Endothelial cell of umbilical vein (primary cell): ENCODE data around the gene NRDC. TPM values are rescaled to one million over a fixed set of nuclear protein-coding genes. Genes with fewer than 3 reads are reported as not detected.

Experiments used
- BruUV-seq: library from RNA; stranded (reverse); fragments of 400-500 nt; replicated peaks from 2 replicates; lab custom pipeline; 2021; lab: Mats Ljungman, UMichigan
- CTCF ChIA-PET: fragments of 300-600, 350-600 bp; sonication (Branson Sonifier 250); formaldehyde crosslinking; loops from one replicate; lab custom pipeline; 2021; ENCODE audit warnings: antibody characterized with exemption, inconsistent platforms; lab: Charles Lee
- POLR2A ChIA-PET: fragments of 300-600, 350-600 bp; sonication (Branson Sonifier 250); formaldehyde crosslinking; loops from one replicate; lab custom pipeline; 2021; ENCODE audit warnings: antibody characterized with exemption, inconsistent platforms; lab: Charles Lee
- DNase-seq: peaks from one replicate; pipeline ENCODE4 v3.0.0-alpha.2; 2011; ENCODE audit warnings: low read depth, low spot score
- FAIRE-seq: peaks from 2 replicates; lab custom pipeline; 2011; peaks lifted over from hg19 to GRCh38; lab: Jason Lieb, UNC
- H2AFZ ChIP-seq: 2 replicates; pipeline ENCODE4 v1.6.0; 2012; ENCODE audit warnings: low read depth, low read length, control low read depth, inconsistent platforms
- H3K27ac ChIP-seq: 2 replicates; pipeline ENCODE4 v1.5.1; 2011; ENCODE audit warnings: low read depth, mild to moderate bottlenecking, control low read depth, low read length, moderate library complexity; ENCODE audit not compliant: insufficient read depth
- H3K27me3 ChIP-seq, 2 experiments: 2 replicates each; pipeline versions ENCODE4 v1.6.0 to v1.6.1; 2011; ENCODE audit warnings: low read length in 2 of 2, mixed read lengths in 1 of 2; ENCODE audit not compliant: control insufficient read depth in 2 of 2, insufficient read depth in 2 of 2
- H3K36me3 ChIP-seq, 2 experiments: 2 replicates in 1 of 2; 3 replicates in 1 of 2; pipeline ENCODE4 v1.5.1; 2011; ENCODE audit warnings: low read length in 2 of 2, mild to moderate bottlenecking in 1 of 2, moderate library complexity in 1 of 2; ENCODE audit not compliant: control insufficient read depth in 2 of 2, insufficient read depth in 2 of 2; ENCODE audit errors: extremely low read depth in 1 of 2
- H3K4me1 ChIP-seq: 3 replicates; pipeline ENCODE4 v1.5.1; 2011; ENCODE audit warnings: mild to moderate bottlenecking, low read length; ENCODE audit not compliant: control insufficient read depth, insufficient read depth; ENCODE audit errors: extremely low read depth
- H3K4me2 ChIP-seq: 2 replicates; pipeline ENCODE4 v1.6.1; 2011; ENCODE audit warnings: low read length, control low read depth, mixed read lengths; ENCODE audit not compliant: insufficient read depth
- H3K4me3 ChIP-seq, 3 experiments: fragments of 200-600 bp in 1 of 3; sonication (generic), shearing (Covaris generic) in 1 of 3; replicated peaks in 1 of 3; 2 replicates each; pipeline ENCODE4 v1.5.1; 2011 to 2016; ENCODE audit warnings: control low read depth in 3 of 3, low read length in 3 of 3, mild to moderate bottlenecking in 2 of 3, inconsistent platforms in 1 of 3, low read depth in 1 of 3, moderate library complexity in 1 of 3; ENCODE audit not compliant: insufficient read depth in 1 of 3
- H3K79me2 ChIP-seq: 2 replicates; pipeline ENCODE4 v1.6.0; 2012; ENCODE audit warnings: low read length, inconsistent platforms; ENCODE audit not compliant: control insufficient read depth, insufficient read depth
- H3K9ac ChIP-seq: replicated peaks from 2 replicates; pipeline ENCODE3; 2011; ENCODE audit warnings: low read length, control low read depth; ENCODE audit not compliant: insufficient read depth; ENCODE audit errors: extremely low read depth
- H3K9me1 ChIP-seq: replicated peaks from 3 replicates; pipeline ENCODE4 v1.6.0; 2011; ENCODE audit warnings: mild to moderate bottlenecking, low read length; ENCODE audit not compliant: control insufficient read depth, insufficient read depth; ENCODE audit errors: extremely low read depth
- H3K9me3 ChIP-seq: replicated peaks from 2 replicates; pipeline ENCODE4 v1.5.1; 2012; ENCODE audit warnings: low read length, inconsistent platforms; ENCODE audit not compliant: control insufficient read depth, insufficient read depth
- H4K20me1 ChIP-seq: replicated peaks from 2 replicates; pipeline ENCODE3; 2011; ENCODE audit warnings: mild to moderate bottlenecking, low read length; ENCODE audit not compliant: control insufficient read depth, insufficient read depth; ENCODE audit errors: extremely low read depth
- CTCF ChIP-seq, 2 donors: IDR thresholded peaks; 1 replicate in 1 of 2; 2 replicates in 1 of 2; pipeline ENCODE4 v1.5.1; 2011; ENCODE audit warnings: low read length in 2 of 2, mild to moderate bottlenecking in 2 of 2, moderate library complexity in 2 of 2, control low read depth in 1 of 2, inconsistent platforms in 1 of 2, low read depth in 1 of 2; ENCODE audit not compliant: insufficient read depth in 1 of 2; ENCODE audit errors: extremely low read depth in 1 of 2
- GATA2 ChIP-seq: IDR thresholded peaks from 2 replicates; pipeline ENCODE4 v1.7.0; 2011; ENCODE audit warnings: low read depth, mild to moderate bottlenecking, moderate library complexity, mixed read lengths, low read length; ENCODE audit not compliant: insufficient read length, insufficient read depth
- JUN ChIP-seq: IDR thresholded peaks from 2 replicates; pipeline ENCODE4 v1.6.1; 2011; ENCODE audit warnings: borderline replicate concordance, low read depth; ENCODE audit not compliant: insufficient read length, insufficient read depth
- dilution Hi-C: fragments of 300-500 bp; cut with MboI; formaldehyde crosslinking; loops from one replicate; pipeline ENCODE4 v1.15.0; 2019; ENCODE audit warnings: low sequenced_read_pairs; ENCODE audit not compliant: extremely low pct_ligation_motif_present
- intact Hi-C: fragments of 100-400 bp; cut with micrococcal nuclease; formaldehyde crosslinking; loops from one replicate; pipeline ENCODE4 v1.10.0; 2022
- polyA plus RNA-seq, 4 experiments: library from polyadenylated mRNA; depleted of rRNA in 3 of 4; stranded (reverse) in 3 of 4; unstranded in 1 of 4; fragments of >200 nt; gene quantifications; 2 replicates each; pipeline versions ENCODE4 v1.2.1 to v1.2.3, GENCODE V29; 2011 to 2012; ENCODE audit warnings: missing spikeins in 1 of 4
- total RNA-seq: library from RNA; stranded (reverse); gene quantifications from 2 replicates; pipeline ENCODE4 v1.2.3, GENCODE V29; 2021
- TF ChIP-seq, protein P1 (sequence below): IDR thresholded peaks from 2 replicates; pipeline ENCODE4 v1.6.1; 2011; ENCODE audit not compliant: insufficient read depth, insufficient read length

Gene NRDC
- total and polyA plus RNA-seq, 2 donors (not counting 3 experiments of a cell fraction or from before 2014, with no cell fraction given) = 41.8 to 146 TPM

DNA sequence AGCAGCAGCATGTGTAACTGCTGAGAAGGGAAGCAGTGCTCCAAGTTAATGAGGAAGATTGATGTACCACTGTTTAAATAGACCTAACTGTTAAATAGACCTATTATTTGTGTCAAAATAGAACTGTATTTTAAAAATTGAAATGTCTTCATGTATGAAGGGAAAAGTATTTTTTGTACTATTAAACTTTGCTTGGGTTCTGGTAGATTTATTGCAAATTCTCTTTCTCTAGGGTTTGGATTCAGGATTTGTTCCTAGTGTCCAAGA lies 133.3 kb downstream of the NRDC start:
- CTCF ChIA-PET = no interaction called here
- BruUV-seq = no TSS peak

More for the DNA sequence above, 133.3 kb downstream of the NRDC start:
- H3K4me2 ChIP-seq = no peak overlapping the region
- no peak overlapping the region for H3K27ac ChIP-seq
- no peaks in the 10 kb centered on the region for H4K20me1 ChIP-seq
- H3K9me3 ChIP-seq = no peaks in the 10 kb centered on the region
- H3K27me3 ChIP-seq = no peaks in the 10 kb centered on the region
- TF ChIP-seq JUN = no peak
- no peak for TF ChIP-seq GATA2
- TF ChIP-seq, protein P1, sequence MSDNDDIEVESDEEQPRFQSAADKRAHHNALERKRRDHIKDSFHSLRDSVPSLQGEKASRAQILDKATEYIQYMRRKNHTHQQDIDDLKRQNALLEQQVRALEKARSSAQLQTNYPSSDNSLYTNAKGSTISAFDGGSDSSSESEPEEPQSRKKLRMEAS = no peak
- TF ChIP-seq CTCF (IDR thresholded peaks at IDR 0.05; ENCODE audit: extremely low read depth in 1 of 2, insufficient read depth in 1 of 2, low read depth in 1 of 2, low read length in 2 of 2) = no peak
- no peak overlapping the region for H3K4me3 ChIP-seq
- POLR2A ChIA-PET = no interaction called here
- no peaks in the 10 kb centered on the region for H3K9me1 ChIP-seq
- intact Hi-C loops (no loop called here), dilution Hi-C loops (no loop called here)
- H3K36me3 ChIP-seq = peaks cover 0 to 3% of the 10 kb centered on the region in 2 experiments
- no peak overlapping the region for H2AFZ ChIP-seq
- H3K4me1 ChIP-seq = peaks cover 18% of the 10 kb centered on the region
- peaks cover 2% of the 10 kb centered on the region for H3K79me2 ChIP-seq
- DNase-seq (no peak), FAIRE-seq (no peak)
- no peak overlapping the region for H3K9ac ChIP-seq
